Measurements from ENCODE around the gene STEAP2.
"Not testable (repeated sequence)": the region's sequence is repeated elsewhere in the genome, so short reads cannot be mapped to it uniquely, and the experiment has no call there.

The STEAP2 gene

DNA sequence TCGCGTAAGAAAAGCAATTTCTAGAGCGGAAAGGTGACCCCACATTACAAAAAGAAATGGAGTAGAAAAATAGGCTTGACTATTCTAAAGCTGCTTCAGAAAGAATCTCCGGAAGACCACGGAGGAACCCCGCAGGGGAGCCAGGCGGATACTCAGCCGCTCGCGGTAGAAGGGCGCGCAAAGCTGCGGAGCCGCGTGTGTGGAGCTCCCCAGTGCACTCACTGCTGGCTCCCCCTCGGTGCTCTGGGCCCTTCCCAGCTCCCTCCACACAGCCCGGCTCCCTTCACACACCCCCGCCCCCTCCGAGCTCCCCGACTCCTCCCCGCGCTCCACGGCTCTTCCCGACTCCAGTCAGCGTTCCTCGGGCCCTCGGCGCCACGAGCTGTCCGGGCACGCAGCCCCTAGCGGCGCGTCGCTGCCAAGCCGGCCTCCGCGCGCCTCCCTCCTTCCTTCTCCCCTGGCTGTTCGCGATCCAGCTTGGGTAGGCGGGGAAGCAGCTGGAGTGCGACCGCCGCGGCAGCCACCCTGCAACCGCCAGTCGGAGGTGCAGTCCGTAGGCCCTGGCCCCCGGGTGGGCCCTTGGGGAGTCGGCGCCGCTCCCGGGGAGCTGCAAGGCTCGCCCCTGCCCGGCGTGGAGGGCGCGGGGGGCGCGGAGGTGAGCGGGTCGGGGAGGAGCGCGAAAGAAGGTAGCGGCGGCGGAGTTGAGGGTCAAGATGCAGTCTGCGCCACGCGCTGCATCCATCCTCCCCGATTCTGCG lies at the start of gene STEAP2:
TSS of gene STEAP2 (plus strand) at position 350 of the 758 bp plus-strand sequence. CDS start 13,343 bp downstream, outside the sequence.
- DNase-seq = no peak

DNA sequence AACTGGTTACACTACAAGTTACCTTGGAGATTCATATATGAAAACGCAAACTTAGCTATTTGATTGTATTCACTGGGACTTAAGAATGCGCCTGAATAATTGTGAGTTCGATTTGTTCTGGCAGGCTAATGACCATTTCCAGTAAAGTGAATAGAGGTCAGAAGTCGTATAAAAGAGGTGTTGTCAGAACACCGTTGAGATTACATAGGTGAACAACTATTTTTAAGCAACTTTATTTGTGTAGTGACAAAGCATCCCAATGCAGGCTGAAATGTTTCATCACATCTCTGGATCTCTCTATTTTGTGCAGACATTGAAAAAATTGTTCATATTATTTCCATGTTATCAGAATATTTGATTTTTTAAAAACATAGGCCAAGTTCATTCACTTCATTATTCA lies 48.0 kb upstream of the STEAP2 start:
- no peak for DNase-seq

DNA sequence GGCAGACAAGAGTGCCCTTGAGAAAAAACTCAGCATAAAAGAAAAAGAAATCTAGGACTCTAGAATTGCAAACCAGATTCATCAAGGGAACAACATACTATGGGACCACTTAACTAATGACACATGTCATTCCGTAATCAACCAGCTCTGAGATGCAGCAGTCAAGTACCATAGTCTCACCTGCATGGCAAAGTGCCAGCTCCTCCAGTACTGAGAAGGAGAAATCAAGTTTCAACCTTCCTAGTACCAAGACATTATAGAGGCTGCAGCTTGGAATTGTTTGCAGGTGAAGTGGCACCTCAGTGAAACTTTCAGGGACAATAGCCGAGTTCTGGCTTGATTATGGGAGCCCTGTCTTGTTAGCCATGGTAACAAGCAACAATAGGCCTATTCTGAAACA lies 45.8 kb upstream of the STEAP2 start:
- DNase-seq = no peak

DNA sequence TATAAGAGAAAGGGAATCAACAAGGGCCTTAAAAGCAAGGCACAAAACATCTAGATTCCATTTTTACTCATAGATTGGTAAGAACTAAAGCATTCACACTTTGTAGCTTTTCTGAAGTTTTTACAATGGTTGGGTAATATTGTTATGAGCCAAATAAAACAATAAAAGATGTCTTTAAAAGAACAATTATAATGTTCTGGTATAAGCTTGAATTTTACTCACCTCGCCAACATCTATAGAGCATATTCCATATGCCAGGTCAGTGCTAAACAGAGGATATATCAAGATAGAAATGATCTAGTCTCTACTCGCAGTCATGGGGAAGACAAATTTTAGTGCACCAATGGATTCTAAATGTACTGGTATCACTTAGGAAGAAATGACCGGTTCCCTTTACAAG lies 45.4 kb upstream of the STEAP2 start:
- DNase-seq = no peak

GRCh38 chr7:90167361-90167760 lies 44.2 kb upstream of the STEAP2 start:
- DNase-seq = no peak

DNA sequence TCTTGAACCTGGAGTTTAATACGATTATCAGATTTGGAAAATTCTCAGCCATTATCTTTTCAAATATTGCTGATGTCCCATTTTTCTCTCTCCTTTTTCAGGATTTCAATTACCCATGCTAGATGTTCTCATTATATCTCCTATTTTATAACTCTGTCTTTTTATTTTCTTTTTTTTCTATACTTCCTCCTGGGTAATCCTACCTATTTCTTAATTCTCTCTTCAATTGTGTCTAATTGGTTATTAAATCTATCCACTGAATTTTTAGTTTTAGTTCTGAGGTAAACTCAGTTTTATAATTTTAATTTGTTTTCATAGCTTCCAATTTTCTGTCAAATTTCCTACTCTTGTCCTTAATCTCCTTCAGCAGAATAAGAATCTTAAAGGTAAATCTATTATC lies 41.6 kb upstream of the STEAP2 start:
- DNase-seq = no peak

DNA sequence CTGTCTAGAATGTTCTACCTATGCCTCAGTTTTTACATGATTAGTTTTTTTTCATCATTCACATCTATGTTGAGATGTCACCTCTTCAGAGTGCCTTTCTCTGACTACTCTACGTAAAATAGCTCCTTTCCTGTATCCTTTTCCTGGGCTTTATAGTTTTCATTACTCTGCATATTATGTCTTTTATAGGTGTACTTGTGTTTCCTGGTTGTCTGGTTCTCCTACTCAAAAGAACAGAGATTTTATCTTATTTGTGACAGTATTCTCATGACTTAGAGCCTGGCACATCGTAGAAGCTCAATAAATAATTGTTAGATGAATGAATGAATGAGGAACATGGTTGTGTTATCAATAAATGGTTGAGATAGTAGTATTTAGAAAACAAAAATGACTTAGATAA lies 39.4 kb upstream of the STEAP2 start:
- no peak for DNase-seq

- no peak for DNase-seq
Observed at GRCh38 chr7:90172624-90173023, 38.9 kb upstream of the STEAP2 start.

- no peak for DNase-seq
Observed at GRCh38 chr7:90173127-90173844, 38.3 kb upstream of the STEAP2 start.

DNA sequence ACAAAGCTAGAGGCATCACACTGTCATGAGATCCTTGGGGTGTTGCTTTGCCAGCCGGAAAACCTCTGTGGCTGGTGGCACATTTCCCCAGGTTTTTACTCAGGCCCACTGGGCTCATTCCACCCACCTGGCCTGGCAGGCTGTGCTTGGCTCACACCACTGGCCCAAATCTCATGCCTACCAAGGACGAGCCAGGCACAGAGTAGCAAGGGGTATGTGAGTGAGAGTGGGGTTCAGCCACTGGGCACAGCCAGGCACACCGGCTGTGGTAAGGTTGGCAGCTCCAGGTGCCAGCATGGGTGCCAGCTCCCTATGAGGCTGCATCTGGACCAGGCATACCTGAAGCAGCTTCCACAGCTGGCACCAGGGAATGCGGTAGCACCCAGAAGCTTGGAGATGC lies 35.9 kb upstream of the STEAP2 start:
- DNase-seq = no peak

GRCh38 chr7:90176195-90176594 lies 35.3 kb upstream of the STEAP2 start:
- DNase-seq = no peak

DNA sequence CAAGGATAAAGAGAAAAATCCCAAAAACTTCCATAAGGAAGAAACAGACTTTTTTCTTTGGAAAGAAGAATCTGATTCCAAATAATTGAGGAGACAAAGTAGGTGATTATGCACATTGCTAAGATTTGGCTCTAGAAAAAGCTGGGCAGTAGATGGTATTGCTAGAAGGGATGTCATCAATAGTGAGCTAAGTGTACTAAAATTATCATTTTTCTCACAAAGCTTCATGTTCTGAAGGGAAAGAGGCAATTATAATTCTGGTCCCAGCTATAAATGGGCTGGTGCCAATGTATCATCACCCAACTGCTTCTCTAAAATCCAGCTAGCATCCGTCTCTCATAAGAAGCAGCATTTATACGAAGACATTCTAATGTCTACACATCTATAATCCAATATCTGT lies 33.4 kb upstream of the STEAP2 start:
- no peak for DNase-seq

DNA sequence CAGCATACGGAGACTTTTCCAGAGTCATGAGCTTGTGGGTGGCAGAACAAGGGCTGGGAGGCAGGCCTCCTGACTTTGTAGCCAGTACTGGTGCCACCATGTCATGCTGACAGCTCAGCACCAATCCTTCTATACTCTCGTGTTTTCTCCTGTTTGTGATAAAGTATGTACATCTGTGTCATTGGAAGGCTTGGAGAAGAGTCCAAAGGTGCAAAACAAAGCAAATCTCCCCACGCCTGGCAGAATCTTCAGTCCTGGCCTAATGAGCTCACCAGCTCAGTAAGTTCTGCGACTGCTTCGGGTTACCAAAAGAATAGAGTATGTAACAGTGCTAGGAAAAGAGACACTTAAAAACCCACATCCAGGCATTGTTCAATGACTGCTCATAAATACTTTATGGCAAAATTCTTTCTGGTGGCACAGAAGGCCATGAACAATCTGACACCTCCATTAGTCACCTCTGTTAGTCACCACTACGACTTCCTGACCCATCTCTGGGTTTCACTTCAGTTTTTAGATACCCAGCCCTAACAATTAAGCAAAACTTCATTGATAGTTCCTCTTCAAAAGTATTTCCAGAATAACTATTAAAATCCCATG lies 32.8 kb upstream of the STEAP2 start:
- no peak for DNase-seq

GRCh38 chr7:90180011-90180585 lies 31.4 kb upstream of the STEAP2 start:
- no peak for DNase-seq

- no peak for DNase-seq
Observed at GRCh38 chr7:90180649-90181048, 30.9 kb upstream of the STEAP2 start.

GRCh38 chr7:90181485-90181884 lies 30.1 kb upstream of the STEAP2 start:
- DNase-seq = no peak

- DNase-seq = not testable (repeated sequence)
Observed at GRCh38 chr7:90186290-90186689, 25.2 kb upstream of the STEAP2 start.

- DNase-seq = no peak
Observed at GRCh38 chr7:90187507-90188050, 24.0 kb upstream of the STEAP2 start.

GRCh38 chr7:90188281-90188680 lies 23.3 kb upstream of the STEAP2 start:
- no peak for DNase-seq

DNA sequence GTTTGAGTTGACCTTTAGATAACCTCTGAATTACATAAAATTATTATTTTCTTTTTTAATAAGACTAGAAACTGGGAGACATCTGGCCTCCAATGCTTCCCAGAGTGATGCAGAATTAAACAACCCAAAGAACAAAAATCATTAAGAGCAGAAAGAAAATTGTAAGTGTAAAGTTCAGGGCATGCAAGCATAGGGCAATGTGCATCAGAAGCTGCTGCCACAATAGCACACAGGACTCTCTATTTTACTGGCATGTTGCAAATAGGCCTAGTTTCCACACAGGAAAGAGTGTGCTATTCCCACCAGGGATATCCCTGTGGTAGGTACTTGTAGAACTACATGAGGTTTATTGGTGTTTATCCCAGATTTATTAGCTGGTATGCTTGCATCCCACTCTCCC lies 20.5 kb upstream of the STEAP2 start:
- DNase-seq = no peak

- no peak for DNase-seq
Observed at GRCh38 chr7:90191648-90192047, 19.9 kb upstream of the STEAP2 start.

DNA sequence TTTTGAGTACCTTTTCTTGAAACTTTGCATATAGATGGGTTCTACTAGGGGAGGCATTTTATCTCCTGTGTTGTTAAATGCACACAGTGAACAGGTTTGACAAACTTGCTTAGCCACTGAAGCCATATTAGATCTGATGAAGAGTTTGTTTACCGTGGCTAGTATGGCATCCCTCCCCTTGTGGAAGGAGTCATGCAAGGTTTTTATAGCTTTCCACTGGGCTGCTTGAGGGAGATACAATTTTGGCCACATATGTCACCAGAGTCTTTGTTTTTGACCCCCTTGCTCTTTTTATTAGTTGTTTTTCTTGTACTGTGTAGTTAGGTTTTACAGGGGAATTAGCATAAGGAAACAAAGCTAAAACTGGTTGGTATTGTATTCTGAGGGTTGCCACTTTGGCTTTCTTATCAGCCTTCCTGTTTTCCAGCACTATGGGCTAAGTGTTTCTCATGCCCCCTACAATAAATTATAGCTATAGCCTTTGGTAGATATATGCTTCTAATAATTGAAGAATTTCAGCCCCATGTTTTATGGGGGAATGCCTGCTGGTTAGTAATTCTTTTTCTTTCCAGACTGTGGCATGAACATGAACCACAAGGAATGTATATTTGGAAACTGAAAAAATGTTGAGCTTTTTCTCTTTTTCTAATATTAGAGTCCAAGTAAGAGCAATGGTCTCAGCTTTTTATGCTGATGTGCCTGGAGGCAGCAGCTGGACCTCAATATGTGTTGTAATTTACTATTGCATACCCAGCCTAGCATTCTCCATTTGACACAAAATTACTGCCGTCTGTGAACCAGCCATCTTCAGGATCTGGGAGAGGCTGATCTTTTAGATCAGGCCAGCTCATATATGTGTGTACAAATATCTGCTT lies 18.4 kb upstream of the STEAP2 start:
- no peak for DNase-seq

Data from DMS79 (cell line).